HEK293 (cell line): ENCODE data around the gene PLEKHG2.

ENCODE experiments used
- AEBP2 ChIP-seq: fragments of 450-650 bp; formaldehyde crosslinking; IDR thresholded peaks from 2 replicates; pipeline ENCODE4 v1.5.1; 2016; ENCODE audit warnings: missing biosample characterization, missing genetic modification characterization, borderline replicate concordance
- EGR2 ChIP-seq: fragments of 450-650 bp; formaldehyde crosslinking; IDR thresholded peaks from 2 replicates; pipeline ENCODE4 v1.5.1; 2016; ENCODE audit warnings: low read depth, missing biosample characterization, missing genetic modification characterization
- ELK4 ChIP-seq: IDR thresholded peaks from 2 replicates; pipeline ENCODE4 v1.6.1; 2011; ENCODE audit warnings: mild to moderate bottlenecking, low read depth, low read length, borderline replicate concordance
- MZF1 ChIP-seq: fragments of 450-650 bp; formaldehyde crosslinking; IDR thresholded peaks from 2 replicates; pipeline ENCODE4 v1.5.1; 2017; ENCODE audit warnings: missing biosample characterization, missing genetic modification characterization, borderline replicate concordance
- SALL2 ChIP-seq: fragments of 450-650 bp; formaldehyde crosslinking; IDR thresholded peaks from 2 replicates; pipeline ENCODE4 v1.5.0; 2017; ENCODE audit warnings: missing biosample characterization, mild to moderate bottlenecking, missing genetic modification characterization, borderline replicate concordance
- SCRT2 ChIP-seq: fragments of 450-650 bp; formaldehyde crosslinking; IDR thresholded peaks from 2 replicates; pipeline ENCODE4 v1.5.1; 2016; ENCODE audit warnings: missing biosample characterization, missing genetic modification characterization
- ZBTB10 ChIP-seq: fragments of 450-650 bp; formaldehyde crosslinking; IDR thresholded peaks from 2 replicates; pipeline ENCODE4 v1.5.1; 2016; ENCODE audit warnings: missing biosample characterization, missing genetic modification characterization
- ZFP3 ChIP-seq: fragments of 450-650 bp; formaldehyde crosslinking; IDR thresholded peaks from 2 replicates; pipeline ENCODE4 v1.5.1; 2016; ENCODE audit warnings: low read depth, missing biosample characterization, missing genetic modification characterization
- ZFP69B ChIP-seq: fragments of 450-650 bp; formaldehyde crosslinking; IDR thresholded peaks from 2 replicates; pipeline ENCODE4 v1.5.1; 2016; ENCODE audit warnings: missing biosample characterization, missing genetic modification characterization
- ZNF202 ChIP-seq: fragments of 450-650 bp; formaldehyde crosslinking; IDR thresholded peaks from 2 replicates; pipeline ENCODE4 v1.5.1; 2016; ENCODE audit warnings: missing biosample characterization, missing genetic modification characterization, borderline replicate concordance
- ZNF354C ChIP-seq: fragments of 450-650 bp; formaldehyde crosslinking; IDR thresholded peaks from 2 replicates; pipeline ENCODE4 v1.5.1; 2016; ENCODE audit warnings: missing biosample characterization, missing genetic modification characterization, low read depth, borderline replicate concordance
- ZNF600 ChIP-seq: fragments of 450-650 bp; formaldehyde crosslinking; IDR thresholded peaks from 2 replicates; pipeline ENCODE4 v1.5.1; 2016; ENCODE audit warnings: missing biosample characterization, missing genetic modification characterization
- ZNF610 ChIP-seq: fragments of 450-650 bp; formaldehyde crosslinking; IDR thresholded peaks from 2 replicates; pipeline ENCODE4 v1.5.1; 2016; ENCODE audit warnings: missing biosample characterization, missing genetic modification characterization, borderline replicate concordance
- ZNF639 ChIP-seq: fragments of 450-650 bp; formaldehyde crosslinking; IDR thresholded peaks from 2 replicates; pipeline ENCODE4 v1.5.1; 2016; ENCODE audit warnings: missing biosample characterization, missing genetic modification characterization
- ZSCAN23 ChIP-seq: fragments of 450-650 bp; formaldehyde crosslinking; IDR thresholded peaks from 2 replicates; pipeline ENCODE4 v1.5.1; 2016; ENCODE audit warnings: missing biosample characterization, missing genetic modification characterization
- TF ChIP-seq, protein P1 (sequence below): fragments of 450-650 bp; formaldehyde crosslinking; IDR thresholded peaks from 2 replicates; pipeline ENCODE4 v1.5.0; 2017; ENCODE audit warnings: missing biosample characterization, missing genetic modification characterization, borderline replicate concordance
- TF ChIP-seq, protein P2 (sequence below): fragments of 450-650 bp; formaldehyde crosslinking; optimal IDR thresholded peaks from 2 replicates; pipeline ENCODE3; 2016; ENCODE audit warnings: missing biosample characterization, mild to moderate bottlenecking, missing genetic modification characterization

Gene PLEKHG2

GRCh38 chr19:39412100-39412866 lies at the start of gene PLEKHG2 (continued):
- TF ChIP-seq, protein P1, sequence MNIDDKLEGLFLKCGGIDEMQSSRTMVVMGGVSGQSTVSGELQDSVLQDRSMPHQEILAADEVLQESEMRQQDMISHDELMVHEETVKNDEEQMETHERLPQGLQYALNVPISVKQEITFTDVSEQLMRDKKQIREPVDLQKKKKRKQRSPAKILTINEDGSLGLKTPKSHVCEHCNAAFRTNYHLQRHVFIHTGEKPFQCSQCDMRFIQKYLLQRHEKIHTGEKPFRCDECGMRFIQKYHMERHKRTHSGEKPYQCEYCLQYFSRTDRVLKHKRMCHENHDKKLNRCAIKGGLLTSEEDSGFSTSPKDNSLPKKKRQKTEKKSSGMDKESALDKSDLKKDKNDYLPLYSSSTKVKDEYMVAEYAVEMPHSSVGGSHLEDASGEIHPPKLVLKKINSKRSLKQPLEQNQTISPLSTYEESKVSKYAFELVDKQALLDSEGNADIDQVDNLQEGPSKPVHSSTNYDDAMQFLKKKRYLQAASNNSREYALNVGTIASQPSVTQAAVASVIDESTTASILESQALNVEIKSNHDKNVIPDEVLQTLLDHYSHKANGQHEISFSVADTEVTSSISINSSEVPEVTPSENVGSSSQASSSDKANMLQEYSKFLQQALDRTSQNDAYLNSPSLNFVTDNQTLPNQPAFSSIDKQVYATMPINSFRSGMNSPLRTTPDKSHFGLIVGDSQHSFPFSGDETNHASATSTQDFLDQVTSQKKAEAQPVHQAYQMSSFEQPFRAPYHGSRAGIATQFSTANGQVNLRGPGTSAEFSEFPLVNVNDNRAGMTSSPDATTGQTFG (tag by site-specific recombination) = peak; percentile 93
- TF ChIP-seq, protein P2, sequence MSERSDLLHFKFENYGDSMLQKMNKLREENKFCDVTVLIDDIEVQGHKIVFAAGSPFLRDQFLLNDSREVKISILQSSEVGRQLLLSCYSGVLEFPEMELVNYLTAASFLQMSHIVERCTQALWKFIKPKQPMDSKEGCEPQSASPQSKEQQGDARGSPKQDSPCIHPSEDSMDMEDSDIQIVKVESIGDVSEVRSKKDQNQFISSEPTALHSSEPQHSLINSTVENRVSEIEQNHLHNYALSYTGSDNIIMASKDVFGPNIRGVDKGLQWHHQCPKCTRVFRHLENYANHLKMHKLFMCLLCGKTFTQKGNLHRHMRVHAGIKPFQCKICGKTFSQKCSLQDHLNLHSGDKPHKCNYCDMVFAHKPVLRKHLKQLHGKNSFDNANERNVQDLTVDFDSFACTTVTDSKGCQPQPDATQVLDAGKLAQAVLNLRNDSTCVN (tag by site-specific recombination) = peak; percentile 73
- TF ChIP-seq MZF1 (tag by site-specific recombination) = peak; percentile 73
- TF ChIP-seq ZFP69B (tag by site-specific recombination) = peak; percentile 73
- TF ChIP-seq ZBTB10 (tag by site-specific recombination) = peak; percentile 99
- TF ChIP-seq SALL2 (tag by site-specific recombination) = peak; percentile 42; the same call in 1 of the 2 replicates
- TF ChIP-seq ZNF202 (tag by site-specific recombination) = no peak
- TF ChIP-seq SCRT2 (tag by site-specific recombination) = peak; percentile 20; the same call in 1 of the 2 replicates
- TF ChIP-seq ZFP3 (tag by site-specific recombination) = no peak
- peak; percentile 98 for TF ChIP-seq ZNF639 (tag by site-specific recombination)
- peak; percentile 92 for TF ChIP-seq EGR2 (tag by site-specific recombination)
- TF ChIP-seq ZNF354C (tag by site-specific recombination) = no peak
- no peak; the same call in 1 of the 2 replicates for TF ChIP-seq ELK4
- TF ChIP-seq ZNF600 = peak; percentile 56; the same call in 1 of the 2 replicates
- peak; percentile 95 for TF ChIP-seq ZSCAN23 (tag by site-specific recombination)
- 0 out of 2 replicates have a peak, but pooled peaks have one; percentile 55 for TF ChIP-seq AEBP2 (tag by site-specific recombination)
- TF ChIP-seq ZNF610 = peak; percentile 96
